Common myeloid progenitor, CD34-positive (primary cell): Measurements from ENCODE around the gene PLPP2.

ENCODE experiments used
- CTCF ChIA-PET: fragments of 350-600 bp; sonication (Branson Sonifier 250); formaldehyde crosslinking; loops from one replicate; lab custom pipeline; 2021; ENCODE audit warnings: antibody characterized with exemption; lab: Charles Lee
- POLR2A ChIA-PET: fragments of 350-600 bp; sonication (Branson Sonifier 250); formaldehyde crosslinking; loops from one replicate; lab custom pipeline; 2021; ENCODE audit warnings: antibody characterized with exemption; lab: Charles Lee
- DNase-seq, 3 donors: peaks; one replicate each; pipeline versions ENCODE4 v3.0.0 to v3.0.0-alpha.2; 2013
- H3K27ac ChIP-seq, 2 experiments: 1 replicate in 1 of 2; 2 replicates in 1 of 2; pipeline ENCODE4 v1.7.0; 2013; ENCODE audit warnings: inconsistent platforms in 2 of 2, low read length in 2 of 2, mild to moderate bottlenecking in 2 of 2, low read depth in 1 of 2, moderate library complexity in 1 of 2; ENCODE audit not compliant: severe bottlenecking in 2 of 2, insufficient read depth in 1 of 2, poor library complexity in 1 of 2
- H3K27me3 ChIP-seq, 5 experiments: replicated peaks in 2 of 5; 1 replicate in 3 of 5; 2 replicates in 2 of 5; pipeline versions ENCODE4 v1.6.1 to v1.7.0; 2013; ENCODE audit warnings: low read length in 4 of 5, mild to moderate bottlenecking in 2 of 5, moderate library complexity in 2 of 5, inconsistent platforms in 1 of 5; ENCODE audit not compliant: insufficient read depth in 5 of 5, control insufficient read depth in 4 of 5
- H3K36me3 ChIP-seq, 4 experiments: 1 replicate in 2 of 4; 2 replicates in 2 of 4; pipeline versions ENCODE4 v1.6.1 to v1.7.0; 2013; ENCODE audit warnings: low read length in 3 of 4, control low read depth in 1 of 4, mild to moderate bottlenecking in 1 of 4; ENCODE audit not compliant: control insufficient read depth in 4 of 4, insufficient read depth in 4 of 4
- H3K4me1 ChIP-seq, 4 experiments: 1 replicate in 3 of 4; 2 replicates in 1 of 4; pipeline versions ENCODE4 v1.6.1 to v1.7.1; 2013; ENCODE audit warnings: low read length in 3 of 4, mild to moderate bottlenecking in 3 of 4, control low read depth in 1 of 4, inconsistent platforms in 1 of 4, moderate library complexity in 1 of 4; ENCODE audit not compliant: control insufficient read depth in 4 of 4, insufficient read depth in 4 of 4; ENCODE audit errors: control extremely low read depth in 1 of 4
- H3K4me3 ChIP-seq, 7 experiments: 1 replicate in 4 of 7; 2 replicates in 3 of 7; pipeline versions ENCODE4 v1.5.1 to v1.7.0; 2013; ENCODE audit warnings: mild to moderate bottlenecking in 7 of 7, low read length in 6 of 7, moderate library complexity in 6 of 7, inconsistent platforms in 2 of 7, low read depth in 2 of 7, control low read depth in 1 of 7; ENCODE audit not compliant: insufficient read depth in 4 of 7, control insufficient read depth in 1 of 7; ENCODE audit errors: extremely low read depth in 1 of 7
- H3K9me3 ChIP-seq, 5 experiments: 1 replicate in 4 of 5; 2 replicates in 1 of 5; pipeline versions ENCODE4 v1.6.1 to v1.7.1; 2013; ENCODE audit warnings: low read length in 4 of 5, mild to moderate bottlenecking in 2 of 5, inconsistent platforms in 1 of 5, low read depth in 1 of 5, moderate library complexity in 1 of 5; ENCODE audit not compliant: control insufficient read depth in 4 of 5, insufficient read depth in 2 of 5; ENCODE audit errors: control extremely low read depth in 1 of 5
- WGBS: methylation state at CpG from one replicate; pipeline ENCODE4 v1.1.5; 2013; ENCODE audit not compliant: insufficient coverage; 5-methylcytosine and 5-hydroxymethylcytosine counted together

Gene PLPP2

DNA sequence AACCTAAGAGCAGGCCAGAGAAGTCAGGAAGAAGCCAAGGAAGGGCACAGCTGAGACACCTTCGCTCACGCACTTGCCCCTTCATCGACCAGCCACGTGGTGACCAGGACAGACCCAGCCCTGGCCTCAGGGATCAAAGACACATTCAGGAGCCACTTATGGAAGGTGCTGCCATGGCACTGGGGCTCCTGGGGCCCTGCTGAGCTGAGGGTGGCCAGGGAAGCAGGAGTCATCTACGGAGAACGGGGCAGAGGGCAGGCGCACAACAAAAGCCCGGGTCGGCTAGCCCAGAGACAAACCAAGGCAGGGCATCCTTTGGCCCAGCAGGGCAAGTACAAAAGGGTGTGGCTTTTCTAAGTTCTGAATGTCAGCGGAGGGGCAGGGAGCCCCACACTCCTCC lies 2.3 kb downstream of the PLPP2 start:
- H3K9me3 ChIP-seq, result peaks cover 0 to 11% (median 0%) of the 10 kb centered on the region in 5 experiments
- H3K4me3 ChIP-seq, result no peak overlapping the region
- no peak overlapping the region for H3K27ac ChIP-seq
- H3K36me3 ChIP-seq, result no peaks in the 10 kb centered on the region
- H3K4me1 ChIP-seq, result peaks cover 0 to 13% (median 9%) of the 10 kb centered on the region in 4 experiments
- ChIA-PET POLR2A (no interaction called here), CTCF (no interaction called here)
- DNase-seq, result no peak
- H3K27me3 ChIP-seq, result peaks cover 0 to 52% (median 21%) of the 10 kb centered on the region in 5 experiments
- WGBS, result 96% methylated on average over 10 of the region's 10 CpGs

DNA sequence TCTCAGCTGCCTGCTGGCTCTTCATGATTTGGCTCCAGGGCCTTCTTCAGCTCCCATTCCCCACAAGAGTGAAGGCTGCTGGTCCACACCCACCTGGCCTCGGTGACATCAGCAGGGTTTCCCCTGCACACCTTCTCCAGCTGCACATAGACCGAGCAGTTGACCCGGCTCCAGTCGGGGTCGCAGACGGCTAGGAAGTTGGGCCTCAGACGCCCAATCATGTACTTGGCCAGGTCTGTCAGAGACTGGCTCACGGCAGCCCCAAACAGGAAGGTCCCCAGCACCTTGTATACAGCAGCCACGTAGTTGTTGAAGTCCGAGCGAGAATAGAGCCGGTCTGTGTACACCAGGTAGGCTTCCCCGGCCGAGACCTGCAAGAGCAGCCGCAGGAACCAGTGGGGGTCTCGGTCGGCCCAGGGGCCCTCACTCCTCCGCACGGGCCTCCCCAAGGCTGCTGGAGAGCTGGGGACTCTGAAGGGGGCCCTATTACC lies 3.8 kb downstream of the PLPP2 start:
- ChIA-PET POLR2A (no interaction called here), CTCF (no interaction called here)
- H3K4me3 ChIP-seq, result no peak overlapping the region
- H3K9me3 ChIP-seq, result peaks cover 0 to 6% (median 0%) of the 10 kb centered on the region in 5 experiments
- WGBS, result 95% methylated on average over 17 of the region's 19 CpGs
- no peak for DNase-seq
- no peaks in the 10 kb centered on the region for H3K36me3 ChIP-seq
- peaks cover 0 to 13% (median 9%) of the 10 kb centered on the region in 4 experiments for H3K4me1 ChIP-seq
- peaks cover 0 to 37% (median 13%) of the 10 kb centered on the region in 5 experiments for H3K27me3 ChIP-seq
- no peak overlapping the region for H3K27ac ChIP-seq

DNA sequence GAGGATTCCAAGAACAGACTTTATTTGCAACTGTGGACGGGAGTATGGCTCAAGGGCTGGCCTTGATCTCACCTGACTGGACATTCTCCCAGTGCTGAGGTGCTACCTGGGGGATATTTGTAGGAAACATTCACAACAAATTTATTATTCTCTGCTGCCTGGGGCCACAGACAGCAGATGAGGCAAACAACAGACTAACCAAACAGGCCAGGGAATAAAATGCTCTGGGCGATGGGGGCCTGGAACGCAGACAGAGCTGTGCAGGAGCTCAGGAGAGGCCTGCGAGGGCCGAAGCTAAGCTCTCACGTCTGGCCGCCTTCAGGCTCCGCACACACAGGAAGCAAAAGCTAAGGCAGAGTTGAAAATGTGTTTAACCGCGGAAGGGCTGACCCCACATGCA lies 7.8 kb downstream of the PLPP2 start:
- POLR2A ChIA-PET, result no interaction called here
- Histone ChIP-seq H3K9me3 (no peaks in the 10 kb centered on the region), H3K27me3 (peaks cover 0 to 4% (median under 1%) of the 10 kb centered on the region in 5 experiments), H3K4me1 (no peaks in the 10 kb centered on the region), H3K27ac (no peak overlapping the region), H3K36me3 (no peaks in the 10 kb centered on the region), H3K4me3 (no peak overlapping the region)
- CTCF ChIA-PET, result no interaction called here
- DNase-seq, result no peak
- WGBS, result 92% methylated on average over 6 of the region's 10 CpGs

DNA sequence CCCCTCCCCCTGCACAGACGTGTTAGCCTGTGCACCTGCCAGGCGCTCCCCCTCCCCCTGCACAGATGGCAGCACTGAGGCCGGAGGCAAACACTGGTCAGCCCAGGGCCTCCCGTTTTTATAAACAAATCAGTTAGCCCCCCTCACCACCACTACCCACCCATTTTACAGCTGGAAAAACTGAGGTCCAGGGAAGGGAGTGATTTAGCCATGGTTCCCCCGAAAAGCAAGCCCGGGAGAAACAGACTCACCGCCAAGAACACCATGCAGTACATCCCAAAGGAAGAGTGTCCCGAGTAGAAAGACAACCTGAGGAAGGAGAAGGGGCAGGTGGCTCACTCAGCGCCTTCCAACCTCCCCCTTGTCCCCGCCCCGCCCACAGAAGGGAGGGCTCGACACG lies 8.7 kb downstream of the PLPP2 start:
- Histone ChIP-seq H3K4me1 (no peaks in the 10 kb centered on the region), H3K4me3 (no peak overlapping the region), H3K27ac (no peak overlapping the region), H3K9me3 (no peaks in the 10 kb centered on the region), H3K27me3 (peaks cover 0 to 8% (median 3%) of the 10 kb centered on the region in 5 experiments), H3K36me3 (no peaks in the 10 kb centered on the region)
- WGBS, result 100% methylated on average over 2 of the region's 13 CpGs
- ChIA-PET CTCF (no interaction called here), POLR2A (no interaction called here)
- no peak for DNase-seq

DNA sequence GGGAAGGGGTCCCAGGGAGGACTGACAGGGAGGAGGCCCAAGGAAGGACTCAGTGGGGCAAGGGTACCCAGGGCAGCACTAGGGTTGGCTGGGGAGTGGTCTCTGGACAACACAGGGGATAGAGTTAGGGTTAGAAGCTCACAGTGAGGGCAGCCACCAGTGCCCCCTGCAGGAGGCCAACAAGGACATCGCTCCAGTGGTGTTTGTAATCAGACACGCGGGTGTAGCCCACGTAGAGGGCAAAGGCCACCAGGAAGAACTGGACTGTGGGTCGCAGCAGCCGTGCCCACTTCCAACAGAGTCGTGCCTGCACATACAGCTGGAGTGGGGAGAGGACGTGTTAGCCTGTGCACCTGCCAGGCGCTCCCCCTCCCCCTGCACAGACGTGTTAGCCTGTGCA lies 9.2 kb downstream of the PLPP2 start:
- Histone ChIP-seq H3K36me3 (no peaks in the 10 kb centered on the region), H3K4me1 (no peaks in the 10 kb centered on the region), H3K4me3 (no peak overlapping the region), H3K27me3 (peaks cover 0 to 13% (median 8%) of the 10 kb centered on the region in 5 experiments), H3K27ac (no peak overlapping the region), H3K9me3 (no peaks in the 10 kb centered on the region)
- POLR2A ChIA-PET, result no interaction called here
- CTCF ChIA-PET, result no interaction called here
- DNase-seq, result no peak
- WGBS, result 100% methylated on average over 4 of the region's 10 CpGs

DNA sequence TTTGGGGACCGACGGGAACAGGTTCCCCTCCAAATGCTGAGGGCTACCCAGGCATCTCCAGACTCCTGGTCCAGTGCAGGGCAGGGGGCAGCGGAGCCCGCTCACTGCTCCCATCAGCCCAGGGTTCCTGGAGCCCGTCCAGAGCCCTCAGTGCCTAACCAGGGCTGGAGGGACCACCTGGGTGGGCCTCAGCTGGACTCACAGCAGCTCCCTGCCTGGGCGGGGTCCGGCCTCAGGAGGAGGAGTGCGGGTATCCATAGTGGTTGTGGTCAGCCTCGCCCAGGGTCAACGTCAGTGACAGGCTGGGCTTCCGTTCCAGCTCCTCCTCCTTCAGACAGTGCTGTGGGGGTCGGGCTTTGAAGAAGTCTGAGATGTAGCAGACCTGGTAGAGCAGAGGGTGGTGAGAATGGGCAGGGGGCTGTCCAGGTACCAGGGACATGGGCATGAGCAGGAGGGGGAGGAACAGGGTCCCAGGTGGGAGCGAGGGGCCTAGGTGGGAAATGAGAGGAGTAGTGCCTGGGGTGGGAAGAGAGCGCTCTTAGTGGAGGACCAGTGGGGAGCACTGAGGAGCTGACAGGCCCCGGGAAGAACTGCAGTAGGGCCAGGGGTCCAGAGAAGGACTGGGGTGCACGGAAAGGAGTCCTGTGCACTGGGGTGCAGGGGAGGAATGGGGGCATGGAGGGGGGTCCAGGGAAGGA lies 9.9 kb downstream of the PLPP2 start:
- Histone ChIP-seq H3K4me1 (no peaks in the 10 kb centered on the region), H3K27ac (no peak overlapping the region), H3K27me3 (peaks cover 0 to 19% (median 10%) of the 10 kb centered on the region in 5 experiments), H3K9me3 (no peaks in the 10 kb centered on the region), H3K36me3 (no peaks in the 10 kb centered on the region), H3K4me3 (no peak overlapping the region)
- DNase-seq, result no peak
- 92% methylated on average over 16 of the region's 16 CpGs for WGBS
- ChIA-PET CTCF (interaction anchor here (1.1 kb wide), 1 partner anchor 14 kb away, joined by 4 read pairs; no protein-coding TSS in a partner anchor), POLR2A (no interaction called here)

DNA sequence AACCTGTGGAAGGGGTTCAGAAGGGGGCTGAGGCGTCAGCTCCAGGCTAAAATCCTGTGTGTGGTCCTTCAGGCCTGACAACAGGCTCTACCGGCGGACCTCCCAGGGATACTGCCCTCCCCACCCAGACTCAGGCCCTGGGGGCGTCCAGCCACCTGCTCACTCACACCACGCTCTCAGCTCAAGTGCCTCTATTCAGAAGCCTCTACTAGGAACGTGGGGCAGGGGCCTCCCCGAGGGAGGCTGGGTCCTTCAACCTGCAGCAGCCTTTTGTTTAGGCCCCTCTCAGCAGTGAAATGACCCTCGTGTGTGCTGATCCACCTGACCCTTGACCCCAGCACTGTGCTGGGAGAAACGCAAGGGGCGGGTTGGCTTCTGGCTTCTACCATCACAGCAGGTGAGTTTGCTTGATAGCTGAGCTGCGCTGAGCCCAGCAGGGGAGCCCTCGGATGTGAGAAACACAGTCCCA lies 10.6 kb downstream of the PLPP2 start:
- H3K27me3 ChIP-seq, result peaks cover 0 to 24% (median 11%) of the 10 kb centered on the region in 5 experiments
- DNase-seq, result no peak
- no peaks in the 10 kb centered on the region for H3K36me3 ChIP-seq
- WGBS, result 83% methylated on average over 11 of the region's 12 CpGs
- no peaks in the 10 kb centered on the region for H3K9me3 ChIP-seq
- CTCF ChIA-PET, result interaction anchor here (1.1 kb wide), 1 partner anchor 13 kb away, joined by 4 read pairs; no protein-coding TSS in a partner anchor
- POLR2A ChIA-PET, result no interaction called here
- no peaks in the 10 kb centered on the region for H3K4me1 ChIP-seq
- H3K4me3 ChIP-seq, result no peak overlapping the region
- no peak overlapping the region for H3K27ac ChIP-seq
